Smooth muscle cell (in vitro differentiated cells): ENCODE measurements around the gene GJD4. TPM values are rescaled to one million over a fixed set of nuclear protein-coding genes. Genes with fewer than 3 reads are reported as not detected.

Experiments
- DNase-seq: peaks from one replicate; lab custom pipeline; 2025; ENCODE audit not compliant: unreplicated experiment; lab: John Stamatoyannopoulos, UW
- H2AFZ ChIP-seq: fragments of 200-600 bp; sonication (generic); 2 replicates; pipeline ENCODE4 v1.6.0; 2016; ENCODE audit warnings: antibody characterized with exemption, low read depth, mild to moderate bottlenecking
- H3F3A ChIP-seq: fragments of 200-600 bp; sonication (generic); 2 replicates; pipeline ENCODE4 v1.6.0; 2017; ENCODE audit warnings: antibody characterized with exemption, low read depth
- H3K27ac ChIP-seq: fragments of 200-600 bp; sonication (generic); 2 replicates; pipeline ENCODE4 v1.5.1; 2016; ENCODE audit warnings: low read depth, mild to moderate bottlenecking
- H3K27me3 ChIP-seq: fragments of 200-600 bp; sonication (generic); 2 replicates; pipeline ENCODE4 v1.6.1; 2016; ENCODE audit warnings: low read depth, mild to moderate bottlenecking
- H3K36me3 ChIP-seq: fragments of 200-600 bp; sonication (generic); 2 replicates; pipeline ENCODE4 v1.5.1; 2016; ENCODE audit warnings: low read depth
- H3K4me1 ChIP-seq: fragments of 200-600 bp; sonication (generic); 2 replicates; pipeline ENCODE4 v1.5.1; 2016; ENCODE audit warnings: low read depth
- H3K4me2 ChIP-seq: fragments of 200-600 bp; sonication (generic); 2 replicates; pipeline ENCODE4 v1.6.0; 2016; ENCODE audit warnings: mild to moderate bottlenecking
- H3K4me3 ChIP-seq: fragments of 200-600 bp; sonication (generic); 2 replicates; pipeline ENCODE4 v1.5.1; 2016; ENCODE audit warnings: mild to moderate bottlenecking
- H3K79me2 ChIP-seq: fragments of 200-600 bp; sonication (generic); 2 replicates; pipeline ENCODE4 v1.6.0; 2016; ENCODE audit warnings: low read depth, mild to moderate bottlenecking
- H3K9ac ChIP-seq: fragments of 200-600 bp; sonication (generic); 2 replicates; pipeline ENCODE4 v1.6.0; 2016; ENCODE audit warnings: low read depth
- H3K9me3 ChIP-seq: fragments of 200-600 bp; sonication (generic); replicated peaks from 2 replicates; pipeline ENCODE4 v1.5.1; 2016; ENCODE audit warnings: low read depth
- H4K20me1 ChIP-seq: fragments of 200-600 bp; sonication (generic); 2 replicates; pipeline ENCODE4 v1.6.0; 2016; ENCODE audit warnings: low read depth
- CTCF ChIP-seq: fragments of 200-600 bp; sonication (generic); IDR thresholded peaks from 2 replicates; pipeline ENCODE4 v1.5.1; 2017; ENCODE audit warnings: borderline replicate concordance, mild to moderate bottlenecking, antibody characterized with exemption; ENCODE audit not compliant: insufficient read depth, poor library complexity, severe bottlenecking
- WGBS: methylation state at CpG from one replicate; pipeline ENCODE4 v1.1.7; 2016; ENCODE audit warnings: low lambda C conversion rate; 5-methylcytosine and 5-hydroxymethylcytosine counted together
- polyA plus RNA-seq: library from polyadenylated mRNA; unstranded; fragments of >200 nt; fragmentation: Nextera tagmentation; extraction: Ambion mirVana; gene quantifications from 2 replicates; pipeline ENCODE4 v1.2.1, GENCODE V29; 2016
- total RNA-seq: library from RNA; depleted of rRNA; stranded (reverse); fragments of >200 nt; gene quantifications from 2 replicates; pipeline ENCODE4 v1.2.3, GENCODE V29; 2014

Gene GJD4
- total and polyA plus RNA-seq, 2 experiments from 2014 or later, result not detected

GRCh38 chr10:35643151-35644049, 38.3 kb downstream of the GJD4 start:
- no peak overlapping the region for H3K9ac ChIP-seq
- H3K4me2 ChIP-seq, result peak overlapping the region; percentile 85
- H3K27me3 ChIP-seq, result peaks cover 4% of the 10 kb centered on the region
- H3K79me2 ChIP-seq, result peaks cover 12% of the 10 kb centered on the region
- no peaks in the 10 kb centered on the region for H3K9me3 ChIP-seq
- H3K36me3 ChIP-seq, result no peaks in the 10 kb centered on the region
- H3K27ac ChIP-seq, result no peak overlapping the region
- peak; percentile 15 for DNase-seq
- H3K4me1 ChIP-seq, result peaks cover 23% of the 10 kb centered on the region
- peak overlapping the region; percentile 96 for H2AFZ ChIP-seq
- no peaks in the 10 kb centered on the region for H3F3A ChIP-seq
- 2% methylated on average over 39 of the region's 42 CpGs for WGBS
- peaks cover 13% of the 10 kb centered on the region for H4K20me1 ChIP-seq
- TF ChIP-seq CTCF, result no peak
- peak overlapping the region; percentile 64 for H3K4me3 ChIP-seq

- no peaks in the 10 kb centered on the region for H3K36me3 ChIP-seq
- WGBS, result 18% methylated on average over 13 of the region's 13 CpGs
- H3K4me1 ChIP-seq, result peaks cover 16% of the 10 kb centered on the region
- peak overlapping the region; percentile 85 for H3K4me2 ChIP-seq
- H2AFZ ChIP-seq, result peak overlapping the region; percentile 96
- no peak for TF ChIP-seq CTCF
- H3K79me2 ChIP-seq, result peaks cover 12% of the 10 kb centered on the region
- peak overlapping the region; percentile 64 for H3K4me3 ChIP-seq
- H3K9me3 ChIP-seq, result no peaks in the 10 kb centered on the region
- H3K27ac ChIP-seq, result no peak overlapping the region
- no peak for DNase-seq
- H3K9ac ChIP-seq, result no peak overlapping the region
- no peaks in the 10 kb centered on the region for H3F3A ChIP-seq
- H4K20me1 ChIP-seq, result peaks cover 7% of the 10 kb centered on the region
- peaks cover 4% of the 10 kb centered on the region for H3K27me3 ChIP-seq
These were observed 39.2 kb downstream of the GJD4 start for GRCh38 chr10:35644050-35644950.

- Histone ChIP-seq H3K4me2 (no peak overlapping the region), H3K4me3 (no peak overlapping the region), H3K79me2 (no peaks in the 10 kb centered on the region), H3F3A (no peaks in the 10 kb centered on the region), H3K9me3 (no peaks in the 10 kb centered on the region), H3K27me3 (peaks cover 15% of the 10 kb centered on the region), H2AFZ (no peak overlapping the region), H4K20me1 (no peaks in the 10 kb centered on the region), H3K9ac (no peak overlapping the region), H3K36me3 (no peaks in the 10 kb centered on the region), H3K27ac (no peak overlapping the region), H3K4me1 (no peaks in the 10 kb centered on the region)
- DNase-seq, result no peak
- TF ChIP-seq CTCF, result no peak
- 81% methylated on average over 3 of the region's 3 CpGs for WGBS
These were observed 45.8 kb downstream of the GJD4 start for GRCh38 chr10:35650894-35651293.
